ENCODE data around the gene LYRM4. TPM values are rescaled to one million over a fixed set of nuclear protein-coding genes. Genes with fewer than 3 reads are reported as not detected.

LYRM4 gene
- total and polyA plus RNA-seq, 9 of the 15 experiments (the other 6 are each of a cell fraction or from before 2014, with no cell fraction given), result 24.2 to 69.4 (median 41.8) TPM

DNA sequence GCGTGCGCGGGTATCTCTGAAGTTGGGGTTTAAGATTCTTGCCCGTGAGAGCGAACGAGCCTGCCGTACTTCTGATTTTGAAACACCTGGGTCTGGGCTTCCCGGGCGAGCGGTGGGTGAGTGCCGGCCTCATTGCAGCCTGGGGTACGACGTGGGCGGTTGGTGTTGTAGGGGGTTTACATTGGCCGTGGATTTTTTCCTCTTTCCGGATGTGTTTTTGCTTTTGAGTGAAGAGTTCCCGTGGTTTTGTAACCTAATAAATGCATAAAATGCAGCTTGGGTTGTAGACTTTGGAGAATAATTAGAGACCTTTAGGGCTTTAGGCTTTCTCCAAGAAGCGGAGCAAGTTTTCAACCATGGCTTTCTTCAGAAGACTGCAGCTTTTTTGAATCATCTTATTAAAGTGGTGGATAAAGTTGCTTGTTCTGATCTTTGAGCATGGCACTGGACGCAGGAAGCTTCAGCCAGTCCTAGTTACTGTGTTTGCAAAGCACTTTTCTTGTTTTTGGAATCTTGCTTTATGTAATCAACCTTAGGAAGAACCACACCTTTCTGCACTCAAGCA is 877 bp upstream of the LYRM4 start (continued):
- TF ChIP-seq, protein P1, sequence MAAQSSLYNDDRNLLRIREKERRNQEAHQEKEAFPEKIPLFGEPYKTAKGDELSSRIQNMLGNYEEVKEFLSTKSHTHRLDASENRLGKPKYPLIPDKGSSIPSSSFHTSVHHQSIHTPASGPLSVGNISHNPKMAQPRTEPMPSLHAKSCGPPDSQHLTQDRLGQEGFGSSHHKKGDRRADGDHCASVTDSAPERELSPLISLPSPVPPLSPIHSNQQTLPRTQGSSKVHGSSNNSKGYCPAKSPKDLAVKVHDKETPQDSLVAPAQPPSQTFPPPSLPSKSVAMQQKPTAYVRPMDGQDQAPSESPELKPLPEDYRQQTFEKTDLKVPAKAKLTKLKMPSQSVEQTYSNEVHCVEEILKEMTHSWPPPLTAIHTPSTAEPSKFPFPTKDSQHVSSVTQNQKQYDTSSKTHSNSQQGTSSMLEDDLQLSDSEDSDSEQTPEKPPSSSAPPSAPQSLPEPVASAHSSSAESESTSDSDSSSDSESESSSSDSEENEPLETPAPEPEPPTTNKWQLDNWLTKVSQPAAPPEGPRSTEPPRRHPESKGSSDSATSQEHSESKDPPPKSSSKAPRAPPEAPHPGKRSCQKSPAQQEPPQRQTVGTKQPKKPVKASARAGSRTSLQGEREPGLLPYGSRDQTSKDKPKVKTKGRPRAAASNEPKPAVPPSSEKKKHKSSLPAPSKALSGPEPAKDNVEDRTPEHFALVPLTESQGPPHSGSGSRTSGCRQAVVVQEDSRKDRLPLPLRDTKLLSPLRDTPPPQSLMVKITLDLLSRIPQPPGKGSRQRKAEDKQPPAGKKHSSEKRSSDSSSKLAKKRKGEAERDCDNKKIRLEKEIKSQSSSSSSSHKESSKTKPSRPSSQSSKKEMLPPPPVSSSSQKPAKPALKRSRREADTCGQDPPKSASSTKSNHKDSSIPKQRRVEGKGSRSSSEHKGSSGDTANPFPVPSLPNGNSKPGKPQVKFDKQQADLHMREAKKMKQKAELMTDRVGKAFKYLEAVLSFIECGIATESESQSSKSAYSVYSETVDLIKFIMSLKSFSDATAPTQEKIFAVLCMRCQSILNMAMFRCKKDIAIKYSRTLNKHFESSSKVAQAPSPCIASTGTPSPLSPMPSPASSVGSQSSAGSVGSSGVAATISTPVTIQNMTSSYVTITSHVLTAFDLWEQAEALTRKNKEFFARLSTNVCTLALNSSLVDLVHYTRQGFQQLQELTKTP (IDR thresholded peaks at IDR 0.05; ENCODE audit: low read depth in 1 of 2, partially characterized antibody in 2 of 2), result peak; percentile 29 to 68
- TF ChIP-seq ZNF280A (IDR thresholded peaks at IDR 0.05; ENCODE audit: low read depth, partially characterized antibody) (no peak), ZC3H11A (IDR thresholded peaks at IDR 0.05; ENCODE audit: low read depth, low read length) (no peak), RBBP5 (IDR thresholded peaks at IDR 0.05; ENCODE audit: borderline replicate concordance, insufficient read depth, low read length, poor library complexity, severe bottlenecking) (peak; percentile 99), BRCA1 (IDR thresholded peaks at IDR 0.05) (no peak), BRCA1 (CRISPR knock-in tag; IDR thresholded peaks at IDR 0.05) (no peak), ZBTB5 (IDR thresholded peaks at IDR 0.05) (no peak), MXI1 (IDR thresholded peaks at IDR 0.05; ENCODE audit: low read depth, low read length) (no peak), HDAC8 (tag; IDR thresholded peaks at IDR 0.05) (no peak), KDM2B (CRISPR knock-in tag; IDR thresholded peaks at IDR 0.05) (no peak), NONO (IDR thresholded peaks at IDR 0.05; ENCODE audit: low read depth in 2 of 2, low read length in 1 of 2) (no peak), ESRRA (IDR thresholded peaks at IDR 0.05; ENCODE audit: borderline replicate concordance, low read depth) (no peak), TAF7 (tag; IDR thresholded peaks at IDR 0.05) (peak; percentile 57; the same call in 1 of the 2 replicates), ZNF316 (IDR thresholded peaks at IDR 0.05) (no peak), MXD1 (CRISPR knock-in tag; IDR thresholded peaks at IDR 0.05; ENCODE audit: borderline replicate concordance, poor library complexity, severe bottlenecking) (no peak), PKNOX1 (IDR thresholded peaks at IDR 0.05) (no peak), SIX5 (IDR thresholded peaks at IDR 0.05; ENCODE audit: borderline replicate concordance in 1 of 2, insufficient read depth in 1 of 2, low read depth in 1 of 2, low read length in 2 of 2) (no peak)

All from K562 (cell line).